Myocyte (in vitro differentiated cells): ENCODE data around the gene CAPS2. TPM values are rescaled to one million over a fixed set of nuclear protein-coding genes. Genes with fewer than 3 reads are reported as not detected.

Source experiments
- DNase-seq: peaks from one replicate; pipeline ENCODE4 v3.0.0-alpha.2; 2012; ENCODE audit warnings: low read depth
- total RNA-seq: library from RNA; depleted of rRNA; stranded (reverse); fragments of >200 nt; gene quantifications from 2 replicates; pipeline ENCODE4 v1.2.3, GENCODE V29; 2014

CAPS2 gene
- total RNA-seq, 1 donor from 2014 or later = 10.1 TPM

- DNase-seq = no peak
Observed at GRCh38 chr12:75305412-75306332, 24.5 kb downstream of the CAPS2 start.

DNA sequence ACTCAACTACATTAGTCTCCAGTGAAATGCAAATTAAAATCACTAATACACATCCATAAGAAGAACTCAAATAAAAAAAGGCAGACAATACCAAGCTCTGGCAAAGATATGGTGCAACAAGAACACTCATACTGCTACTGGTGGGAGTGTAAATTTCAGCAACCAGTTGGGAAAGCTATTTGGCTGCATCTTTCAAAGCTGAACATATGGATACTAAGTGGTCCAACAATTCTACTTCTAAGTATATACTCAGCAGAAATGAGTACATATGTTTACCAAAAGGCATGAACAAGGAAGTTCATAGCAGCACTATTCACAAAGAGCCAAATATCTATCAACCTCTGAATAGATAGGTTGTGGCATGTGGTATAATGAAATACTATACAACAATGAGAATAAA is 27.3 kb downstream of the CAPS2 start:
- no peak for DNase-seq

DNA sequence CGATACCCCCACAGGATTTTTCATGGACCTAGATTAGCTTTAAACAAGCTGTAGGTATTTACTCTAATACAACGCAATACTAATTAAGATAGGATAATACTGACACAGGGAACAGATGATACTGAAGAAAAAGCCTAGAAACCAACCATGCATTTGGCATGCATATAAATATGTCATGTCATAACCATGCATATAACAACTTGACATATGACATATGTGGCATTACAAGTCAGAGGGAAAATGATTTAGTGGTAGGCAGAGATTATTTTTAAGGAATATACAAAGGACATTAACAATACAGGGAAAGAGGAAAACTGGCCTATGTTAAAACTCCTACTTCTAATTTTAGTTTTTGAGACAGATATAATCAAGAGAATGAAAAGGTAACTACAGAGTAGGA is 27.9 kb downstream of the CAPS2 start:
- no peak for DNase-seq

- no peak for DNase-seq
Observed at GRCh38 chr12:75294797-75295196, 35.3 kb downstream of the CAPS2 start.

DNA sequence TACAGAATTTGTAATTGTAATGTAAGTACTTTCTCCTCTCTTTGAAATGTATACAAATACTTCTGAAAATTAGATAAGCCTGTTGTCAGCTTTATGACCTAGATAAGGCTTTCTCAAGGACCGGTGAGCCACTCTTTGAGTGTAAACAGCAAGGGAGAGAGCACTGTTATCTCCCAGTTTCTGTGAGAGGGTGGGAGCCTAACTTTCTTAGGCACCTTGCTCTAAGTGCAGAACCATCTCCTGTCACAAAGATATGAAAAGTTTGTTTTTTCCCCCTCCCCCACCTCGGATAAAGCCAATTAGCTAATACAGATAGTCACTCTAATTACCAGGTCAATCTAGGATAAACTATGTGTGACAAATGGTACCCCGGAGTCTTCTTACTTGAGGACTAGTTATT is 35.8 kb downstream of the CAPS2 start:
- DNase-seq = no peak

GRCh38 chr12:75291014-75291413 is 39.1 kb downstream of the CAPS2 start:
- no peak for DNase-seq

GRCh38 chr12:75289753-75290152 is 40.4 kb downstream of the CAPS2 start:
- peak; percentile 13 for DNase-seq

GRCh38 chr12:75288860-75289259 is 41.3 kb downstream of the CAPS2 start:
- DNase-seq = no peak

- no peak for DNase-seq
Observed at GRCh38 chr12:75275702-75276101, 54.4 kb downstream of the CAPS2 start.

GRCh38 chr12:75271576-75271975 is 58.5 kb downstream of the CAPS2 start:
- no peak for DNase-seq

DNA sequence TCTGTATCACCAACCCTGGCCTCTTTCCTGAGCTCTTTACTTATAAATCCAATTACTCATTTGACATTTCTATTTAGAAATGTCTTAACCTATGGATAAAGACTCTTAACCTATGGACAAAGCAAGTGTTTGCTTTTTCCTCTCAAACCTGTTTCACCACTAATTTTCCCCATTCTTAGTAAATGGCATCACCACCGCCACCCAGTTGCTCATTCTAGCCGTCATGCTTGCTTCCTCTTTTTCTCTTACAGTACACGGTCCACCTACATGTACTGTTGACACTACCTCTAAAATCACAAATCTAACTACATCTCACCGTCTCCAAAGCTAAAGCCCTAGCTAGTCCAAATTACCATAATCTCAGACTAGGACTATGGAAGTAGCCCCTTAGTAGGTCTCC is 60.0 kb downstream of the CAPS2 start:
- no peak for DNase-seq

GRCh38 chr12:75269209-75269608 is 60.9 kb downstream of the CAPS2 start:
- no peak for DNase-seq

DNA sequence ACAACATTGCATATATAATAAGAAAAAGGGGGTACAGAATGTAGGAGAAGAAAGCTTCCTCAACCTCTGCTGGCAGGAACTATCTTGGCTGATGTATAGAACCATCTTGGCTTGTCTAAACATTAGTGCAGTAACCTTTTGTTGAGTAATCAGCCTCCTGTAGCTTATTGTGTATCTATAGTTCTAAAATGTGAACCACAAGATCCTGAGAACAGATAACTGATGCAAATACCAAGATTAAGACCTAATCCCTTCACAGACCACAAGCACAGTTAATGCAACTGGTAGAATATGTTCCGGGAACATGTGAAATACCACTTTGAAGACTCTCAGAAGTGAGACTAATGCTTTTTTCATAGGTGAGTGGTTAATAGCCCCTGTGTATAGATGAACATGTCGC is 69.8 kb downstream of the CAPS2 start:
- no peak for DNase-seq

- DNase-seq = no peak
Observed at GRCh38 chr12:75259143-75259542, 71.0 kb downstream of the CAPS2 start.

GRCh38 chr12:75257510-75257909 is 72.6 kb downstream of the CAPS2 start:
- no peak for DNase-seq

DNA sequence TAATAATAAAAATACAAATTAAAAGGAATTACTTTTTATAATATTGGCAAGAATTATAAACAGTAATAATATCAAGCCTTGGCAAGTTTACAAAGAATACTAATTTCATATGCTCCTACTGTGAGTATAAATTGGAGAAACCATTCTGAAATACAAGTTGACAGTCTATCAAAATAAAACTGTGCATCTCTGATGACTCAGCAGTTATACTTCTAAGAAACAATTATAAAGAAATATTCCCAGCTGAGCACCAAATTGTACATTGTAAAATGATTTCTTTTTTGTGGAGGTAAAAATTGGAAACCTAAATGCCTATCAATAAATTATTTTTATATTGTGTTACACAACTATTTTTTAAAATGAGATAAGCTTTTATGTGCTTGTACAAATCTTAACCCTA is 85.0 kb downstream of the CAPS2 start:
- no peak for DNase-seq

DNA sequence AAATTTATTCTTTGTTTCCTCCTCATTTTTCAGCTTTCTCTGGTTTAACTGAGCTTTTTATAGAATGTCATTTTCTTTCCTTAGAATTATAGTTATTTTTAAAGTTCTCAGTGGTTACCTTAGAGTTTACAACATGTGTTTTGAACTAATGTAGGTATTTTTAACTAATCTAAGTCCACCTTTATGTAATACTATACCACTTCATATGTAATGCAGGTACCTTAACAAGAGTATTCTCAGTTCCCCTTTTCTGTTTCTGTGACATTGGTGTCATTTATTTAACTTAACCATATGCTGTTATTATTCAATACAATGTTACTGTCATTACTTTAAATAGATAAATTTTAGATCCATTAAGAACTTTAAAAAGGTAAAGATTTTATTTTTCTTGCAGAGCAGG is 90.1 kb downstream of the CAPS2 start:
- DNase-seq = no peak

DNA sequence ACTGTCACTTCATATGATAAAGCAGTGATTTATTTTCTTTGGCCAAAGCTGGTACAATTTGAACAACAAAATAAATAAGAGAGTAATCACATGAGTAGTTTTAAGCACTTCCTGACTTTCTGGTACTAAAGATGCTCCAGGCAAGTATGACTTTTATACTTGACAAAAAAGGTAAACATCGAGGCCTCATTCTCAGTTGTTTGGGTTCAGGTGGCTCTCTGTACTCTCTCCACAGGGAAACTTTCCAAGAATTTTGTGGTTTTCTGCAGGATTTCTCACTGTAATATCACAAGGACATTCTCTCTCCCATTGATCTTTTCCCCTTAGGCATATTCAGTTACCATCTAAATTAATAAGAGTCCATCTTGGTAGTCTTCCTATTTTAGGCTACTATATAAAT is 93.9 kb downstream of the CAPS2 start:
- DNase-seq = no peak

DNA sequence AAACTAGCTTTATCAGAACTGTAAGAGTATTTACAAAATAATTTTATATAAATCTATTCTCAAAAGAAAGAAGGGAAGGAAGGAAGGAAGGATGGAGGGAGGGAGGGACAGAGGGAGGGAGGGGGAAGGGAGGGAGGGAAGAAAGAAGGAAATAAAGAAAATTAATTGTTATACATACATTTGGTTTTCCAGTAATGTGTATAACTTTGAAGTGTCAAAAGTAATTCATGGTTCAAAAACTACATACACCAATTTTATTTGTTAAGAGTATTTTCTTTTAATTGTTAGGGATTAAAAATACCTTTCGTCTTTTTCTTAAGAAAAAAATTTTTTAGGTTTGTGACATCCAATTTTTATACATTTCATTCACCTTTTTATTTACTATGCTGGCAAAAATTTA is 103.0 kb downstream of the CAPS2 start:
- DNase-seq = no peak
